Measurements from ENCODE around the gene HIRA.

GRCh38 chr22:19352766-19353165 is 78.8 kb downstream of the HIRA start:
- TF ChIP-seq REST (IDR thresholded peaks at IDR 0.05; ENCODE audit: unreplicated experiment) (no peak), EZH2 (IDR thresholded peaks at IDR 0.05; ENCODE audit: low read depth, unreplicated experiment) (no peak), CTCF (conservative IDR thresholded peaks at IDR 0.05; ENCODE audit: low read depth in 2 of 2) (no peak), CREB1 (CRISPR knock-in tag; IDR thresholded peaks at IDR 0.05; ENCODE audit: low read depth) (no peak), POLR2AphosphoS5 (IDR thresholded peaks at IDR 0.05; ENCODE audit: low read depth) (no peak), EZH2phosphoT487 (IDR thresholded peaks at IDR 0.05; ENCODE audit: unreplicated experiment) (no peak), NANOG (IDR thresholded peaks at IDR 0.05; ENCODE audit: borderline replicate concordance) (no peak), JUNB (IDR thresholded peaks at IDR 0.05; ENCODE audit: unreplicated experiment) (no peak)
